ENCODE measurements around the gene GAREM2. TPM values are rescaled to one million over a fixed set of nuclear protein-coding genes. Genes with fewer than 3 reads are reported as not detected.

GAREM2 gene
- total and polyA plus RNA-seq, 4 donors = 1.3 to 7.7 (median 3.8) TPM

DNA sequence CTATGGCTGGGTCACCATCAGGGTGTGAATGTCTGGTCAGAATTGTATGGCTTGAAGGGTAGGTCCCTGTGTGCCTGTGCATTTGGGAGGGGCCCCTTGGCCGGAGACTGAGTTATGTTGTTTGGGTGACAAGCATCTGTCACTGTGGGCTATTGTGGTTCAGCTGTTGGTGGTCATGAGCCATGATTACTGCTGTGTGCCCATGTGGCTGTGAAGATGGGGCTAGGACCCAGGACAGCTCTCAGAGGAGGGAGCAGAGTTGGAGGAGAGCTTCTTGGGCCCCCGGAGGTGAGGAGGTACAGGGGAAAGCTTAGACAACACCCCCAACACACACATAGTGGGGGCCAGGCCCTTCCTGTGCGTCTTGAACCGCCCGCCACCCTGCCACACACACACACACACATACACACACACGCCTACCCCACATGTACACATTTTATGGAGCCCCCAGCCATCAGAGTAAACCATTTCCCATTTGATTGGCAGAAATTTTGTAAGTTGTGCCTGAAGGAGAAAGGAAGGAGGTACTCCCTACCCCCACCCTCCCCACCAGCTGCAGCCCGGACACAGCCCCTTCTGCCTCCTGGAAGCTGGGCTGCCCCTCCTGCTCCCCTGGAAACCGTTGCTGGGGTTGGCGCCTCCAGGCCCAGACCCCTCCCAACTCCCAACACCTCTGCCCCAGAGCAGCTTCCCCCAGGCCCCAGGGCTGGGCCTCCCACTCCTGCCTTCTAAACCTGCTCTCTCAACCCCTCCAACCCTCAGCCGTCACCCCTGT lies 2.0 kb downstream of the GAREM2 start:
- 79 to 84% methylated on average over 10 of the region's 10 CpGs for WGBS, 2 donors
- ATAC-seq (ENCODE audit: low FRiP score) (no peak), DNase-seq (no peak)
- intact Hi-C loops (cut with DNase I) = no loop called here
- H3K27ac ChIP-seq (ENCODE audit: low read depth in 1 of 2, low read length in 2 of 2) = no peak overlapping the region
- no peaks in the 10 kb centered on the region for H3K27me3 ChIP-seq (ENCODE audit: control insufficient read depth in 1 of 2, insufficient read depth in 2 of 2, low read length in 1 of 2)
- H3K4me3 ChIP-seq (ENCODE audit: low read length in 2 of 2) = no peak overlapping the region
- H3K9me3 ChIP-seq (ENCODE audit: control insufficient read depth, low read length) = no peaks in the 10 kb centered on the region
- no peaks in the 10 kb centered on the region for H3K4me1 ChIP-seq (ENCODE audit: control insufficient read depth in 1 of 2, insufficient read depth in 2 of 2, low read length in 2 of 2)
- no peaks in the 10 kb centered on the region for H3K36me3 ChIP-seq (ENCODE audit: control insufficient read depth in 1 of 2, insufficient read depth in 2 of 2, low read length in 1 of 2)

GRCh38 chr2:26175466-26176278 lies 2.8 kb downstream of the GAREM2 start:
- H3K27me3 ChIP-seq (ENCODE audit: control insufficient read depth in 1 of 2, insufficient read depth in 2 of 2, low read length in 1 of 2) = no peaks in the 10 kb centered on the region
- intact Hi-C loops (cut with DNase I) = no loop called here
- H3K36me3 ChIP-seq (ENCODE audit: control insufficient read depth in 1 of 2, insufficient read depth in 2 of 2, low read length in 1 of 2) = no peaks in the 10 kb centered on the region
- ATAC-seq (ENCODE audit: low FRiP score) = no peak
- H3K4me3 ChIP-seq (ENCODE audit: low read length in 2 of 2) = no peak overlapping the region
- H3K4me1 ChIP-seq (ENCODE audit: control insufficient read depth in 1 of 2, insufficient read depth in 2 of 2, low read length in 2 of 2) = no peaks in the 10 kb centered on the region
- WGBS, 2 donors = 82% methylated on average over 15 of the region's 15 CpGs
- no peak overlapping the region for H3K27ac ChIP-seq (ENCODE audit: low read depth in 1 of 2, low read length in 2 of 2)
- H3K9me3 ChIP-seq (ENCODE audit: control insufficient read depth, low read length) = no peaks in the 10 kb centered on the region
- DNase-seq = no peak

GRCh38 chr2:26176279-26176615 lies 3.4 kb downstream of the GAREM2 start:
- no peak for ATAC-seq (ENCODE audit: low FRiP score)
- H3K4me1 ChIP-seq (ENCODE audit: control insufficient read depth in 1 of 2, insufficient read depth in 2 of 2, low read length in 2 of 2) = no peaks in the 10 kb centered on the region
- WGBS, 2 donors = 89% methylated on average over 11 of the region's 11 CpGs
- H3K27ac ChIP-seq (ENCODE audit: low read depth in 1 of 2, low read length in 2 of 2) = no peak overlapping the region
- H3K27me3 ChIP-seq (ENCODE audit: control insufficient read depth in 1 of 2, insufficient read depth in 2 of 2, low read length in 1 of 2) = no peaks in the 10 kb centered on the region
- no peaks in the 10 kb centered on the region for H3K36me3 ChIP-seq (ENCODE audit: control insufficient read depth in 1 of 2, insufficient read depth in 2 of 2, low read length in 1 of 2)
- H3K4me3 ChIP-seq (ENCODE audit: low read length in 2 of 2) = no peak overlapping the region
- H3K9me3 ChIP-seq (ENCODE audit: control insufficient read depth, low read length) = no peaks in the 10 kb centered on the region
- intact Hi-C loops (cut with DNase I) = no loop called here
- DNase-seq = no peak

- H3K36me3 ChIP-seq (ENCODE audit: control insufficient read depth in 1 of 2, insufficient read depth in 2 of 2, low read length in 1 of 2) = no peaks in the 10 kb centered on the region
- H3K9me3 ChIP-seq (ENCODE audit: control insufficient read depth, low read length) = no peaks in the 10 kb centered on the region
- WGBS, 2 donors = 96 to 98% methylated on average over 7 of the region's 7 CpGs
- no peaks in the 10 kb centered on the region for H3K27me3 ChIP-seq (ENCODE audit: control insufficient read depth in 1 of 2, insufficient read depth in 2 of 2, low read length in 1 of 2)
- DNase-seq (no peak), ATAC-seq (ENCODE audit: low FRiP score) (no peak)
- intact Hi-C loops (cut with DNase I) = no loop called here
- no peaks in the 10 kb centered on the region for H3K4me1 ChIP-seq (ENCODE audit: control insufficient read depth in 1 of 2, insufficient read depth in 2 of 2, low read length in 2 of 2)
- no peak overlapping the region for H3K27ac ChIP-seq (ENCODE audit: low read depth in 1 of 2, low read length in 2 of 2)
- no peak overlapping the region for H3K4me3 ChIP-seq (ENCODE audit: low read length in 2 of 2)
Observed at GRCh38 chr2:26177122-26177521, 4.2 kb downstream of the GAREM2 start.

DNA sequence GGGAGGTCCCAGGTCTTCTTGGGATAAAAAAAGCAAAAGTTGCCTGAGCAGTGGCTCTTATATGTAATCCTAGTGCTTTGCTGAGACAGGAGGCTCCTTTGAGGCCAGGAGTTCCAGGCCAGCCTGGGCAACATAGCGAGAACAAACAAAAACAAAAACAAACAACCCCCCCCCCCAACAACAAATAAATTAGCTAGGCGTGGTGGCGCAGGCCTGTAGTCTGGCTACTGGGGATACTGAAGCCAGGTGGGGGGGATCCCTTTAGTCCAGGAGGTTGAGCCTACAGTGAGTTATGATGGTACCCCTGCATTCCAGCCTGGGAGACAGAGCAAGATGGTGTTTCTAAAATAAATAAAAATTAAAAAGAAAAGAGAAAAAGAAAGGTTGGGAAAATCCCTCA lies 5.4 kb downstream of the GAREM2 start:
- WGBS, 2 donors = 98% methylated on average over 3 of the region's 3 CpGs
- no peaks in the 10 kb centered on the region for H3K27me3 ChIP-seq (ENCODE audit: control insufficient read depth in 1 of 2, insufficient read depth in 2 of 2, low read length in 1 of 2)
- H3K9me3 ChIP-seq (ENCODE audit: control insufficient read depth, low read length) = no peaks in the 10 kb centered on the region
- H3K4me1 ChIP-seq (ENCODE audit: control insufficient read depth in 1 of 2, insufficient read depth in 2 of 2, low read length in 2 of 2) = no peaks in the 10 kb centered on the region
- ATAC-seq (ENCODE audit: low FRiP score) (no peak), DNase-seq (no peak)
- no peak overlapping the region for H3K27ac ChIP-seq (ENCODE audit: low read depth in 1 of 2, low read length in 2 of 2)
- no peaks in the 10 kb centered on the region for H3K36me3 ChIP-seq (ENCODE audit: control insufficient read depth in 1 of 2, insufficient read depth in 2 of 2, low read length in 1 of 2)
- intact Hi-C loops (cut with DNase I) = no loop called here
- H3K4me3 ChIP-seq (ENCODE audit: low read length in 2 of 2) = no peak overlapping the region

GRCh38 chr2:26178746-26179436 lies 6.0 kb downstream of the GAREM2 start:
- H3K27me3 ChIP-seq (ENCODE audit: control insufficient read depth in 1 of 2, insufficient read depth in 2 of 2, low read length in 1 of 2) = no peaks in the 10 kb centered on the region
- H3K27ac ChIP-seq (ENCODE audit: low read depth in 1 of 2, low read length in 2 of 2) = no peak overlapping the region
- intact Hi-C loops (cut with DNase I) = no loop called here
- H3K4me3 ChIP-seq (ENCODE audit: low read length in 2 of 2) = peak overlapping the region; percentile 3 to 11
- ATAC-seq (ENCODE audit: low FRiP score) = peak; percentile 52
- no peak for DNase-seq
- no peaks in the 10 kb centered on the region for H3K4me1 ChIP-seq (ENCODE audit: control insufficient read depth in 1 of 2, insufficient read depth in 2 of 2, low read length in 2 of 2)
- no peaks in the 10 kb centered on the region for H3K36me3 ChIP-seq (ENCODE audit: control insufficient read depth in 1 of 2, insufficient read depth in 2 of 2, low read length in 1 of 2)
- no peaks in the 10 kb centered on the region for H3K9me3 ChIP-seq (ENCODE audit: control insufficient read depth, low read length)
- WGBS, 2 donors = 2 to 5% methylated on average over 29 to 48 of the region's 48 CpGs

GRCh38 chr2:26179446-26179913 lies 6.6 kb downstream of the GAREM2 start:
- WGBS, 2 donors = 20 to 23% methylated on average over 10 to 12 of the region's 12 CpGs
- Histone ChIP-seq H3K27ac (ENCODE audit: low read depth in 1 of 2, low read length in 2 of 2) (no peak overlapping the region), H3K36me3 (ENCODE audit: control insufficient read depth in 1 of 2, insufficient read depth in 2 of 2, low read length in 1 of 2) (no peaks in the 10 kb centered on the region), H3K9me3 (ENCODE audit: control insufficient read depth, low read length) (no peaks in the 10 kb centered on the region), H3K4me1 (ENCODE audit: control insufficient read depth in 1 of 2, insufficient read depth in 2 of 2, low read length in 2 of 2) (no peaks in the 10 kb centered on the region), H3K27me3 (ENCODE audit: control insufficient read depth in 1 of 2, insufficient read depth in 2 of 2, low read length in 1 of 2) (no peaks in the 10 kb centered on the region), H3K4me3 (ENCODE audit: low read length in 2 of 2) (no peak overlapping the region)
- intact Hi-C loops (cut with DNase I) = no loop called here
- no peak for DNase-seq
- no peak for ATAC-seq (ENCODE audit: low FRiP score)

DNA sequence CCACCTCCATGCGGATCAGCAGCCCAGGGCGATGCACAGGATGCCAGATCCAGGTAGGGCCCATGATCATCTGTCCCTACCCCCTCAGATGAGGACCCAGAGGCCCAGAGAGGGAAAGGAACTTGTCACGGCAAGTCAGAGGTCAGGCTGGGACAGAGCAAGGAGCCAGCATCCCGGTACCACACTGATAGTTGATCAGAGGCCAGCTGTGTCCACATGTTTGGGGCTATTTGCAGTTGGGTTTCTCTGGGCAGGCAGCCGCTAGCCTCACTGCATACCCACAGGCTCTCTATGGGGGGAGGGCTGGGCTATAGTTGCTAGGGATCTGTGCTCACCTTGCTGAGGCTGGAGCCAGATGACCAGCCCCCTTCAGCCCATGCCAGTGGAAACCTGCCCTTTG lies 9.6 kb downstream of the GAREM2 start:
- 88 to 90% methylated on average over 5 of the region's 5 CpGs for WGBS, 2 donors
- intact Hi-C loops (cut with DNase I) = no loop called here
- ATAC-seq (ENCODE audit: low FRiP score) = no peak

More for the DNA sequence above, 9.6 kb downstream of the GAREM2 start:
- H3K4me3 ChIP-seq (ENCODE audit: low read length in 2 of 2) = no peak overlapping the region
- no peak for DNase-seq
- H3K4me1 ChIP-seq (ENCODE audit: control insufficient read depth in 1 of 2, insufficient read depth in 2 of 2, low read length in 2 of 2) = no peaks in the 10 kb centered on the region
- no peak overlapping the region for H3K27ac ChIP-seq (ENCODE audit: low read depth in 1 of 2, low read length in 2 of 2)
- H3K36me3 ChIP-seq (ENCODE audit: control insufficient read depth in 1 of 2, insufficient read depth in 2 of 2, low read length in 1 of 2) = no peaks in the 10 kb centered on the region
- no peaks in the 10 kb centered on the region for H3K27me3 ChIP-seq (ENCODE audit: control insufficient read depth in 1 of 2, insufficient read depth in 2 of 2, low read length in 1 of 2)
- H3K9me3 ChIP-seq (ENCODE audit: control insufficient read depth, low read length) = no peaks in the 10 kb centered on the region

Data from aorta (tissue), 5 donors.